T1000 (cell line): ENCODE data around the gene SLC30A10.
"Not testable (repeated sequence)": the region's sequence is repeated elsewhere in the genome, so short reads cannot be mapped to it uniquely, and the experiment has no call there.

Experiments used
- DNase-seq: peaks from one replicate; lab custom pipeline; 2025; ENCODE audit warnings: mixed read lengths; lab: John Stamatoyannopoulos, UW

SLC30A10 gene

DNA sequence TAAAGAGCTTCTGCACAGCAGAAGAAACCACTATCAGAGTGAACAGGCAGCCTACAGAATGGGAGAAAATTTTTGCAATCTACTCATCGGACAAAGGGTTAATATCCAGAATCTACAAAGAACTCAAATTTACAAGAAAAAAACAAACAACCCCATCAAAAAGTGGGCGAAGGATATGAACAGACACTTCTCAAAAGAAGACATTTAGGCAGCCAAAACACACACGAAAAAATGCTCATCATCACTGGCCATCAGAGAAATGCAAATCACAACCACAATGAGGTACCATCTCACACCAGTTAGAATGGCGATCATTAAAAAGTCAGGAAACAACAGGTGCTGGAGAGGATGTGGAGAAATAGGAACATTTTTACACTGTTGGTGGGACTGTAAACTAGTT lies 36.5 kb downstream of the SLC30A10 start:
- DNase-seq, result not testable (repeated sequence)

DNA sequence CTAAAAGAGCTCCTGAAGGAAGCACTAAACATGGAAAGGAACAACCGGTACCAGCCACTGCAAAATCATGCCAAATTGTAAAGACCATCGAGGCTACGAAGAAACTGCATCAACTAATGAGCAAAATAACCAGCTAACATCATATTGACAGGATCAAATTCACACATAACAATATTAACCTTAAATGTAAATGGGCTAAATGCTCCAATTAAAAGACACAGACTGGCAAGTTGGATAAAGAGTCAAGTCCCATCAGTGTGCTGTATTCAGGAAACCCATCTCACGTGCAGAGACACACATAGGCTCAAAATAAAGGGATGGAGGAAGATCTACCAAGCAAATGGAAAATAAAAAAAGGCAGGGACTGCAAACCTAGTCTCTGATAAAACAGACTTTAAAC lies 39.7 kb downstream of the SLC30A10 start:
- DNase-seq, result not testable (repeated sequence)

DNA sequence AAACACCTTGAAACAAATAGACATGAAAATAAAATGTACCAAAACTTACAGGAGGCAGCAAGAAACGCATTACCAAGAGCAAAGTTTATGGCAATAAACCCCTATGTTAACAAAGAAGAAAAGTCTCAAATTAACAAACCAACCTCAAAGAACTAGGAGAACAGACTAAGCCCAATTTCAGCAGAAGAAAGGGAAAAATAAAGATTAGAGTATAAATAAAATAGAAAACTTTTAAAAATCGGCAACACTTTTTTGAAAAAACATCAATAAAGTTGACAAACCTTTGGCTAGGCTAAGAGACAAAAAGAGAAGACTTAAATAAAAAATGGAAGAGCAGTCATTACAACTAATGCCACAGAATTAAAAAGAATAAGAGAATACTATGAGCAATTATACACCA lies 42.7 kb downstream of the SLC30A10 start:
- DNase-seq, result no peak

DNA sequence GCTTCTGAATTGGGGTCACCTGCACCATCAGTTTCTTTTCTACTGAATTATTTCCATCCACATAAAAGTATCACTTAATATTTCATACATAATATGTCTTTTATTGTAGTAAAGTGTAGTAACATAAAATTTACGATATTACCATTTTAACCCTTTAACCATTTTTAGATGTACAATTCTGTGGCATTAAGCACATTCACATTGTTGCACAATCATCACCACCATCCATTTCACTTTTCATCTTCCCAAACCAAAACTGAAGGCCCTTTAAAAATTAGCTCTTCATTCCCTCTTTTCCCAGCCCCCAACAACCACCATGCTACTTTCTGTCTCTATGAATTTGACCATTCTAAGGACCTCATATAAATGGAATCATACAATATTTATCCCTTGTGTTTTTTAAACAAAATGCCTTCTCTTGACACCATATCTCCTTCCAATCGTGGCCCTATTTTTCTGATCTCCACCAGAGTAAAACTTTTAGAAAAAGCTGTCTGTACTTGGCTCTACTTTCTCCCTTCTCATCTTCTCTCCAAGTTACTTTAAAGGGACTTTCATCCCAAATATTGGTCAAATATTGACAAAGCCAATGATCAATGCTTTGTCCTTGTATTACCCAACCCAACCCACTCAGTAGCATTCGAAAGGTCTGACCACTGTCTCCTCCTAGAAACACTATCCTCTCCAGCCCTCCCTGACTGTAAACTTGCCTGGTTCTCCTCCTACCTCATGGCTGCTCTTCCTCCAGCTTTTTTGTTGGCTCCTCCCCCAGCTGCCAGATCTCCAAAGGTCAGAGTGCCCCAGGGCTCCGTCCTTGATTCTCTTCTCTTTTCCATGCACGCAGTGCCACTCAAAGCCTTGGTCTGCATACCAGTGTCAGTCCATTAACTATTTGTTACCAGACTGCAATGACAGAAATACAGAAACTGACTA lies 44.7 kb downstream of the SLC30A10 start:
- no peak for DNase-seq

DNA sequence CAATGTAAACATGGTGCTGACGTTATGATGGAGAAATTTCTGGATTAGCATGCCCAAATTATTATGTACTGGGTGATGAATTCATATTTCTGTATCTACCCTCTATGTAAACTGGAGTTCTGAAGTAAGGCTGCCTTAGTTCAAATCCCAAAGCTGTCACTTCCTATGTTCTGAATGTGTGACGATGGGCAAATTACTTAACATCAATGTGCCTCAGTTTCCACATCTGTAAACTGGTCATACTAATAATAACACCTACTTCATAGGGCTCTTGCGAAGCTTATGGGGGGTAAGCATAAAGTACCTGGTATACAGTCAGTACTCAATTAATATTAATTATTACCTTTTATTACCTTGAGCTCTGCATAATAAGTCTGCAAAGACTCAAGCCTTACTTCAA lies 45.6 kb downstream of the SLC30A10 start:
- no peak for DNase-seq

DNA sequence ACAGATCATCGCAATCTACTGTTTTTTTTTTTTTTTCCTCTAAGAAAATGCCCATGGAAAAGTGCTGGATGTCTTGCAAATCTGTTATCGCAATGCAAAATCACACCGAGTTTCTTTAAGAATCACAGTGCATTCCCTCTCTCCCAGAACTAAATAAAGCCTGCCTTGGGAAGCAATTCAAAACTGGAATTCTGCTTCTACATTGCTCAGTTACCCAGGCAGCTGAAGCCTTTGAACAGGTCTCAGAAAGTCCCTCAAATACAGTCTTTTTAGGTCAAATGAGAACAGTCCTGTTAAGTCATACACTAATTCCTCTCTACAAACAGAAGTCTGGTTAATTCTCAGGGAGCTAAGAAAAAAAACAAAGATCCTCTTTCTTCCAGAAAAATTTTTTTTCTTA lies 46.3 kb downstream of the SLC30A10 start:
- DNase-seq, result no peak

DNA sequence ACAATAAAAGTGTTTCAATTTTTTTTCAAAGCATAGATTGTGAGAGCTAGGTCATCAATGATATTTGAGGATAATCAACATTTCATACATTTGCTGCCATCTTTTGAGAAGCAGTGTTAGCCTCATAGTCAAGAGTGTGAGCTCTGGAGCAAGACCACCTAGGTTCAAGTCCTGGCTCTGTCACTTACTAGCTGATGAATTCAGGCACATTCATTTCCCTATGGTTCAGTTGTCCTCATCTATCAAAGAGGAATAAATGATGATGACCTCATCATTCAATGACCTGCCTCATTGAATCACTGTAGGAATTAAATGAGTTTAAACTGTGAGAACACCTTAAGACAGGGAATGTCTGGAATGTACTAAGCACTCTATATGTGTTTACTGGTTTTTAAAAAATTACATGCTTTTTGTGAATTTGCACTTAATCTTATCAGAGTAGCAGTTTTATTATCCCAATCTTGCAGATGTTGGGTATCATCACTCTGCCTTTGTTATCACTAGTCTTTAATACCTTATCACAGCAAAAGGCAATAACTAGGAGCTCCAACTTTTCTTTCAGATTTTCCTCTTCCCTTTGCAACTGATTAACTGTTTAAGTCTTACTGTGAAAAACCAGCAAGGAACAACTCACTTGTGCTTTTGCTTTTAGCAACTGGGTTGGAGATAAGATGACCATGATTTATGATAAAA lies 47.4 kb downstream of the SLC30A10 start:
- no peak for DNase-seq

DNA sequence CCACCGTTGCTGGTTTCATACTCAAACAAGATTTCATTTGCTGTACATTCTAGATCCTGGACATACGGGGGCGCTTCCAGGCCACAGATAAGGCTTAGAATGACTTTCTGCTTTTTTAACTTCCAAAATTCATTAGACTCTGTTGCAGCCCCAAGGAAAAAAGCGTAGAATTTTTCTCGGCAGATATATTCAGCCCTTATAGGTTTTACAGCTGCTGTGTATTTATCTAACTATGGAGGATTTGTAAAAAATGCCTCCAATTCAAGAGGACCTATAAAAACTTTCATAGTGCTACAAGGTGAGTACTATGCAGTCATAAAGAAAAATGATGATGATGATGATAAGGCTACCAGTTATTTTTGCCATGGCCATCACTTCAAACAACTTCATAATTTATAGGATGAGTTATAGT lies 51.6 kb downstream of the SLC30A10 start:
- no peak for DNase-seq

DNA sequence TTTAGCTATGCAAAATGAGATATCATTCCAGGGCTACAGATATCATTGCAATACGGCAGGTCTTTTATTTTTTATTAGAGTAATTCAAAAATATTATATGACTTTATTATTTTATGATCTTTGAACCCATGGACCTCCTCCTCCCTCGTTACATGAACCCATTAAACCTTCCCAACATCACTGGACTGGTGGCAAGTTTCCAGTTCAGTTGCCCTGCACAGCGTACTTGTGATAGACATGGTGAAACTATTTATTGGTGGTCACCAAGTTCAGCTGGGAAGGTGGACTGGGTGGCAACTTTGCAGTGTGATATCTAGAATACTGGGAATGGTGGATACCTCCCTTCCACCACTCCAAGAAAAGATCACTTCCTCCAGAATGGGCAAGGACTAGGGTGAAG lies 52.5 kb downstream of the SLC30A10 start:
- DNase-seq, result no peak

DNA sequence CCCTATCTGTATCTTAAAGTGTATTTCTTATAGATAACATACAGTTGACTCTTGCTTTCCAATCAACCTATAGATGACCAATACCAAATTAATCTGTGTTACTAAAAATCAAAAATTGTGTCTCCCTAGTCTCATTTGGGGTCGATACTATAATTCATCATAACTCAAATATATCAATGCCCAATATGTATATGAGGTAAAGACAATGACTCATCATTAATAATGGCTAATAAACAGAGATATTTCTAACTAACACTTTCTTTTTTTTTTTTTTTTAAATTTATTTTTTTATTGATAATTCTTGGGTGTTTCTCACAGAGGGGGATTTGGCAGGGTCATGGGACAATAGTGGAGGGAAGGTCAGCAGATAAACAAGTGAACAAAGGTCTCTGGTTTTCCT lies 55.8 kb downstream of the SLC30A10 start:
- not testable (repeated sequence) for DNase-seq

DNA sequence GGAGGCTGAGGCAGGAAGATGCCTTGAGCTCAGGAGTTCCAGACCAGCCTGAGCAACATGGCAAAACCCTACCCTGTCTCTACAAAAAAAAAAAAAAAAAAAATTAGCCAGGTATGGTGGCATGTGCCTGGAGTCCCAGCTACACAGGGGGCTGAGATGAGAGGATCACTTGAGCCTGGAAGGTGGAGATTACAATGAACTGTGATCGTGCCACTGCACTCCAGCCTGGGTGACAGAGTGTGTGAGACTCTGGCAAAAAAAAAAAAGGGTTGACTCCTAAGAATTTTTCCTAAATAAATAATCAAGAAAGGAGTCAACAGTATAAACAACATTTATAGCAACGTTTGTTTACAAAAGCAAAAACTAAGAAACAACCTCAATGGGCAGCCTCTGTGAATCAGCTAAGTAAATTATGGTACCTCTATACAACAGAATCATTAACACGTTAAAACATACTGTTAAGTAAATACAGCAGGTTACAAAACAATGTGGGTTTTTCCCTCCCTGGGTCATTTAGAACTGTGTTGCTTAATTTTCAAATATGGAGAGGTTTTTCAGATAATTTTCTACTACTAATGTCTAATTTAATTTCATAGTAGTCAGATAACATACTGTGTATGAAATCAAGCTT lies 56.8 kb downstream of the SLC30A10 start:
- no peak for DNase-seq

DNA sequence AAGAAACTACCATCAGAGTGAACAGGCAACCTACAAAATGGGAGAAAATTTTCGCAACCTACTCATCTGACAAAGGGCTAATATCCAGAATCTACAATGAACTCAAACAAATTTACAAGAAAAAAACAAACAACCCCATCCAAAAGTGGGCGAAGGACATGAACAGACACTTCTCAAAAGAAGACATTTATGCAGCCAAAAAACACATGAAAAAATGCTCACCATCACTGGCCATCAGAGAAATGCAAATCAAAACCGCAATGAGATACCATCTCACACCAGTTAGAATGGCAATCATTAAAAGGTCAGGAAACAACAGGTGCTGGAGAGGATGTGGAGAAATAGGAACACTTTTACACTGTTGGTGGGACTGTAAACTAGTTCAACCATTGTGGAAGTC lies 59.7 kb downstream of the SLC30A10 start:
- DNase-seq, result not testable (repeated sequence)
